ENCODE data around the gene KANSL1.
"Not testable (repeated sequence)": the region's sequence is repeated elsewhere in the genome, so short reads cannot be mapped to it uniquely, and the experiment has no call there.

Gene KANSL1

DNA sequence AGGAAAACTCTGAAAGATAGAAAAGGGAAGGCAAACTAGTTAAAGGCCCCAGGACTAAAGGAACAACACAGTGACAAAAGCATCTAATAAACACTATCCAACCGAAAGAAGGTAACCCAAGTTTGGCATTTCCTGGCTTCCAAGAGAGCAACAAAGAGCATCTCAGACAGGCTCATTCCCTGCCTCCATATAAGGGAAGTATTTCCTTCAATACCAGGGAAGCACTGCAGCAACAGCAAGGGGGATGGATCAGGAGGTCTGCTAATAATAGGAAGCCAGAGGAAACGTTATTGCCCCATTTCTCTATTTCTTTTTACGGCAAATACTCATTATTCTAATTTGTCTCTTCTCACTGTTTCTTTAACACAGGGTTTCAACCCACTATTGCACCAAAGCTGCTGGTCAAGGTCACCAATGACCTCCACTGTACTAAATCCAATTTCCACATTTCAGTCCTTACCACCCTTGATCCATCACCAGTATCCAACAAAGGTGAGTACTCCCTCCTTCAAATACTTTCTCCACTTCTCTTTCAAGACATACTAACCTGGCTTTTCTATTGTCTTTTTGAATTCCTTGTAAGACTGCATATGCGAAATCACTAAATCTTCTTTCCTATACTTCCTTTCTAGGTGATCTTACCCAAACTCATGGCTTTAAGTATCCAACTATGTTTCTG is 86.1 kb downstream of the KANSL1 start:
- DNase-seq, result no peak

DNA sequence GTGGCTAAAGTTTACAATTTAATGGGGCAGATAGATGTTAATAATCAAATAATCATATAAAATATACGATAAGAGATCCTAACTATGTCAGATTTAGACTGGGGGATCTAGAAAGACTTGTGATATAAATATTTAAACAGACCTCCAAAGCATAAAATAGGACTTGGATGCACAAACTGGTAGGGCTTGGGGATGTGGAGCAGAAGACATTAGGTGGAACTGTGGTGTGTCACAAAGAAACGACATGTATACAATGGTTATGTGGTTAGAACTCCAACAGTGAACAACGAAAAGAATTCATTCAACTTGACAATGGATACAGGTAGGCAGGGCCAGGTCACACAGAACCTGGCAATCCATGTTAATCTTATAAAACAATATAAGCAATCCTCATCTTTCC is 90.4 kb downstream of the KANSL1 start:
- not testable (repeated sequence) for DNase-seq

DNA sequence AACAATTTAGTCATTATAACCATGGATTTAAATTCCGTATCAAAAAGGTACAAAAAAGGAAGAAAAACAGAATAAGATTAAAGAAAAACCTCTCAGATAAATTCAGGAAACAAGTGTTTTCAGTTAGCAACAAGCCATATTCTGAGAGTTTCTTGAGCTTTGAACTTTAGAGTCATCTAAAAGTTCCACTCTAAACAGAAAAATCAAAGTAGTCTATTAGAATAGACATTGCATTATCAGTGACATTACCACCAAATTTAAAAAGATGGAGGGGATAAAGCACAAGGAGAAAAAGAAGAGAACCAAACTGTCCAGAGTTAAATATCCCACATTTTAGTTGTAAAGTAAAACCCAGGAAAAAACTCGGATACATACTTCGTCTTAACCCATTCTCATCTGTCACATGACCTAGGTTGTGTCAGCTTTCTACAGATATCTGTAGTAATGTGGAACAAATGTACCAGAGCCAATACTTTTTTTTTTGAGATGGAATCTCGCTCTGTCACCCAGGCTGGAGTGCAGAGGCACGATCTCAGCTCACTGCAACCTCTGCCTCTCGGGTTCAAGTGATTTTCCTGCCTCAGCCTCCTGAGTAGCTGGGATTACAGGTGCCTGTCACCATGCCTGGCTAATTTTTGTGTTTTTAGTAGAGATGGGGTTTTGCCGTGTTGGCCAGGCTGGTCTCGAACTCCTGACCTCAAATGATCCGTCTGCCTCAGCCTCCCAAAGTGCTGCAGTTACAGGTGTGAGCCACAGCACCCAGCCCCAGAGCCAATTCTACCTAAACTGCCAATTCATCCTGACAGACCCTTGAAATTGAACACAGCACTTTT is 91.2 kb downstream of the KANSL1 start:
- DNase-seq, result not testable (repeated sequence)

DNA sequence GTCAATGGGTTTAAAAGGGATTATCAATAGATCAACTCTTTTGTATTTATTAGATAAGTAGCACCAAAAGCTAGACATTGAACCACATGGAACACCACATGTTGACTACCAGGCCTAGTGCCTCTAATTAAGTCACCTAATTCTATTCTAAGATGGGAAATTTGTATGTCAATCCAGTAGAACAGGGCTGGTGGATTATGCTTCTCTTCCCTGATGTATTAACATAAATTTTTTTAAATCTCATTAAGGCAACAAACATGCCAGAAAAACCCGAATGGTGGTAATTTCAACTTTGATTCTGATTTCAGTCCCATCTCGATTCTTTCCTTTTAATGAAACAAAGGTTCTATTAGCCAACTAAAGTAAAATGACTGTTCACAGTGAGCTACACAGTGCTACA is 92.6 kb downstream of the KANSL1 start:
- DNase-seq, result no peak

DNA sequence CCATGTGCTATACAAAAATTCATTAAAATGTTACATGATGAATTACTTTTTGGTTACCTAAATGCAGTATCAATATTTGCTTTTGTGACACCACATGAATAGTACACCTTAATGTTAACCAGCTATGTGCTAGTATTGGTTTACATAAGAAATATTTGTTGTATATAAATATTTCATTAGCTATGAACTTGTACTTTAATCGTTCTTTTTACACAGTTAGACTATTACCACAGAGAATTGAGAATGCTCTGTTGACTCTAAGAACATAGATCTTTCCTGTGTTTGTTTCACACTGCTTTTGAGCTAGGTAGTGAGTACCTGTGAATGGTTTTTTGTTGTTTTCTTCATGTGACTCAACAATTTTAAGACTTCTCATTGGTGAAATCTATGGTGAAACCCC is 93.4 kb downstream of the KANSL1 start:
- DNase-seq, result no peak

DNA sequence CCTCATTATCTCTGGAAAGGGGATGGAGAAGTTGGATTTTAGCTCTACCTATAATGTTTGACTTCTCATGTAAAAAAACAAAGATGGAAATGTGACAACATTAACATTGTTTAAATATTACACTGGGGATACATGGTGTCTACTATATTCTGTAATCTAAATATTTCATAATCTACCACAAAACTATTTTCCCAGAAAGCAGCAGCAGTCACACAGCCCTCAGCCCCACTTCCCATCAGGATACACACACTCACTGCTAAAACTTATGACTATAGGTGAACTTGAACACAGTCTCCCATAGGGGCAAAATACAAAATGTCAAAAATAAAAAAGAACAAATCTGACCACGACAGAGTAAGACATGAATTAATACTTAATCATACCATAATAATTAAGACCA is 95.7 kb downstream of the KANSL1 start:
- no peak for DNase-seq

DNA sequence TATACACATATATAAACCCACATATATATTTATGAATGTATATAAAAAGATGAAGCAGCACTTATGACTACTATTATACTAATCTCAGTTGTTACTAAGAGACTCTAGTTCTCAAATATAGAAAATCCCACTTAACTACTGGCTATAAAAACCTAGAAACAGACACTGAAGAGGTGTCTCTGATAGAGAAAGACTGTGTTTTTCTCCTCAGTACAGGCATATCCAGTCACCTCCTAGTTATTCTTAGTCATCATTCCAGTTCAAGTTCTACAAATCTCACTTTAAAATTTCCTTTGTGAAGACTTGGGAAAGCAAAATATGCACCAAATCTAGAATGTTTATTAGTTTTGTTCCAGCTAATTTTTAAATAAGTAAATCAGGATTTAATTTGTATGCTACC is 100.2 kb downstream of the KANSL1 start:
- DNase-seq, result no peak

DNA sequence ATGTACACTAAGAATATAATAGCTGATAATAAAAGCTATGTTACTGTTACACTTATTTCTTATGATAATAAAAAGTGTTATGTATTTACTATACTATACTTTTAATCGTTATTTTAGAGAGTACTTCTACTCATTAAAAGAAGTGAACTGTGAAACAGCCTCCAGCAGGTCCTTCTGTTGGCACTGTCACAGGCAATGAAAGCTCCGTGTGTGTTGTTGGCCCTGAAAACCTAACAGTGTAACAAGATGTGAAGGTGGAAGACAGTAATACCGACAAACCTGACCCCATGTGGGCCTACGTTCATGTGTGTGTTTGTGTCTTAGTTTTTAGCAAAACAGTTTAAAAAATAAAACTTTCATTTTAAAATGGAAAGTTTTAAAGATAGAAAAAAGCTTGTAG is 102.4 kb downstream of the KANSL1 start:
- no peak for DNase-seq

DNA sequence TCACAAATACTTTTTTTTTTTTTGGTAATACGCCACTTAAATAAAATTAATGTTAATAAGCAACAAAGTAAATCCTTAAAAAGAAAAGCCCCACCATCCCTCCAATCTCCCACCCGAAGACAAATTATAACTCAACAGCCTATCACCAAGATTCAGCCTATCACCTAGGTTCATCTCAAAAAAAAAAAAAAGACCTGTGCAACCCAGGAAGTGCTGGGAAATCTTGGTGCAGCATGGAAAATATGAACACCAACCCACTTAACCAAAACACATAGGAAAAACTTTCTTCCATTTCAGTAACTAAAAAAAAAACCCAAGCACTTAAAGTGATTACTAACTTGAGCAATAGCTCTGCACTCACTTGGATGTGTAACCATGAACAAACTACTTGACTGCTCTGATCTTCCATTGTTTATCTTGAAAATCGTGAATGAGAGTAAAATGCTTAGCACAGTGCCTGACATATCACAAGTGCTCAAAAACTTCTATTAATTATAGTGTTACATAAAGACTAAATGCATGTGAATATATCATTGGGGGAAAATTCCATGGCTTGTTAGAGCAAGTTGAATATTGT is 103.8 kb downstream of the KANSL1 start:
- no peak for DNase-seq

DNA sequence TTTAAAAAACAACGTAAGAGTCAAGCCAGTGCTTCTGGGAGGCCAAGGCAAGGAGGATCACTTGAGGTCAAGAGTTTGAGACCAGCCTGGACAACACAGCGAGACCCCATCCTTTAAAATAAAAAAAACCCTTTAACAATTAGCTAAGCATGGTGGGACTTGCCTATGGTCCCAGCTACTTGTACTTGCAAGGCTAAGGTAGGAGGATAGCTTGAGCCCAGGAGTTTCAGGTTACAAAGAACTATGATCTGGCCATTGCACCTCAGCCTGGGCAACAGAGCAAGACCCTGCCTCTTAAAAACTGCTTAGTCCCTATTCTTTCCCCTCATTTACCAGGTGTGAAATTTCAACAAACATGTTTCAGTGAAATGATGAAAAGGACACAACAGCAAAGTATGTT is 104.6 kb downstream of the KANSL1 start:
- DNase-seq, result no peak

DNA sequence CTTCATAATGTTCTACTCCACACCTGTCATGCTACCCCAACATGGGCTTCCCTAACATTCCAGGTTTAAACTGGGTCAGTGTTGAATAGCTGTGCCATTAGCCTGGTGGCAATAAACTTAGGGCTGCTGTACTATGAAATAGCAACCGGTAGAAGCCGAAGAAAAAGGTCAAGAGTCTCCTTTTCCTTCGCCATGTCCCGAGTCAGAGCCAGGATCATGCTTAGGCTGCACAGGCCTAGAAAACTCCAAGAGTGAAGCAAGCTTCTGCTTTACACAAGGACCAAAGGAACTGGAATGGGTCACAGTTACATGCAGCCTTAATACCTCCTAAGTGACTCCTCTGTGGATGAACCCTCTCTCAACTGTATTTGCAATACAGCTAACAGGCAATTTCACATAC is 105.4 kb downstream of the KANSL1 start:
- not testable (repeated sequence) for DNase-seq

DNA sequence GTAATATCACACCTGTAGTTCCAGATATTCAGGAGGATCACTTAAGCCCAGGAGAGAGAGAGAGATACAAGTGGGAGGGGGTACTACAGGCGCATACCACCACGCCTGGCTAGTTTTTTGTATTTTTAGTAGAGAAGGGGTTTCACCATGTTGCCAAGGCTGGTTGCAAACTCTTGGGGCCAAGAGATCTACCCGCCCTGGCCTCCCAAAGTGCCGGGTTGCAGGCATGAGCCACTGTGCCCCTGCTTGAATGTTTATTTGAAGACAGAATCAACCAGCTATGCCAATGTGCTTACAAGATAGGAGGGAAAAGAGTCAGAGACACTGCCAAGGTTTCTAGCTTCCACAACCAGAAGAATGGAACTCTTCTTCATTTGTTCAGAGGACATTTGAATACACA is 106.4 kb downstream of the KANSL1 start:
- DNase-seq, result no peak

DNA sequence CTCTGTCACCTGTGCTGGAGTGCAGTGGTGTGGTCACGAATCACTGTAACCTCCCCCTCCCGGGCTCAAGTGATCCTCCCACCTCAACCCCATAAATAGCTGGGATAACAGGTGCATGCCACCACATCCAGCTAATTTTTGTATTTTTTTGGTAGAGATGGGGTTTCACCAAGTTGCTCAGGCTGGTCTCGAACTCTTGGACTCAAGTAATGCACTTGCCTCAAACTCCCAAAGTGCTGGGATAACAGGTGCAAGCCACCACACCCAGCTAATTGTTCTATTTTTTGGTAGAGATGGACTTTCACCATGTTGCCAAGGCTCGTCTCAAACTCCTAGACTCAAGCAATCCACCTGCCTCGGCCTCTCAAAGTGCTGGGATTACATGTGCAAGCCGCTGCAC is 107.7 kb downstream of the KANSL1 start:
- no peak for DNase-seq

DNA sequence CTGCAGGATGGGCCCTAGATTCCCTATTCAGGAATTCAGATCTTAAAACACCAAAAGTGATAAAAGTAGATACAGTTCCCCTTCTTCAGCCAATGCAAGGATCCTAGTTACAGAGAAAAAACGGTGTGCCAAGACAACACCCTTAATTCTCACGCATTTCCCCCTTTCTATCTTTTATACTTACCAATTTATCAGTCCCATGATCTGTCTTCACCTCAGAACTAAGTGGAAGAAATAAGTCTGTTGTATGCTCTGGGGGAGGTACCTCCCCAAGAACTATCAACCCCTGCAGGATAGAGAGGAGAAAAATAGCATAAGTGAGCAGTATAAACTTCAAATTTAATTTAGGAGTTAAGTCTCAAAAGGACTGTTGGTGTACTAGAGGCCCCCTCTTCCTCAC is 111.0 kb downstream of the KANSL1 start:
- DNase-seq, result no peak

DNA sequence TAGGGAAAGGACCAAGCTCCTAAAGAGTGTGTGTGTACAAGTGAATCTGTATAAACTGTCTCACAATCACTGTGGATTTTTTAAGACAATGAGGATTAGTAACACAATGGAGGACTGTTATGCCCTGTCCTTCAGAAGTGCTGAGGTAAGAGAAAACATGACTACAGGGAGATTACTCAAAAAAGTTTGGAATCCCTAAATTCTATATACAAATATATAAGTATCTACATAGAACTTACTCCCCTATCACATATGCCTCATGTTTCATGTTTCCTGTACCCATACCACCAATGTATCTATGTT is 112.3 kb downstream of the KANSL1 start:
- DNase-seq, result no peak

DNA sequence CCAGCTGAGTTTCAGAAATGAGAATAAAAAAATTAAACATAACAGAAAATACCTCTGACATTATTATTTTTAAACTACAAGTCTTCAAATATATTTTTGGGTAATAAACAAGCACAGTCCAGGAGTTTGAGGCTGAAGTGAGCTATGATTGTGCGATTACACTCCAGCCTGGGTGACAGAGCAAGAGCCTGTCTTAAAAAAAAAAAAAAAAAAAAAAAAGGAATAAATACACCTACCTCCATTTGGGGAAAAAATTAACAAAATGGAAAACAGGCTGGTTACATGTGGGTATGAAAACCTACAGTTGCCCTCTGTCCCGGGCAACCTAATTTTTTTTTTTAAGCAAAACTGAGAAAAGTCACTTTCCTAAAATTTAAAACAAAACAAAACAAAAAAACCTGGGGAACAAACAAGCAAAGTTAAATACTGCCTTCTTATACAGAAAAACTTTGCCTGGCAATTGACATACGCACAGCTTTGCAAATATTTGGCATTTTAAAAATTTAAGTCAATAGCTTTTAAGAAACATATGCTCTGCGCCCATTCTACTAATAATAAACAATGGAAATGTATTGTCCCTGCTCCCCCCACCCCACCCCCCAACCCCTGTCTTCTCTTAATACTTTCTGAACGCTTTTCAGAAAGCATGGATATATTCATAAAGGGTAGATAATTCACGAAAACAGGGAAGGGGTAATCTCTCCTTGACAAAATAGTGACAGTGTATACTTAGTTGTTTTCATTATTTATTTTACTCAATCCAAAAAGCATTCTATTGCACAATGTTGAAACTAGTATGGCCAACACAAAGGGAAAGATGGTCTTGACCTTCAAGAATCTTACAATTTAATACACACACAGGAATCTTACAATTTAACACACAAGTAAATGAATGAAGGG is 112.9 kb downstream of the KANSL1 start:
- DNase-seq, result no peak

DNA sequence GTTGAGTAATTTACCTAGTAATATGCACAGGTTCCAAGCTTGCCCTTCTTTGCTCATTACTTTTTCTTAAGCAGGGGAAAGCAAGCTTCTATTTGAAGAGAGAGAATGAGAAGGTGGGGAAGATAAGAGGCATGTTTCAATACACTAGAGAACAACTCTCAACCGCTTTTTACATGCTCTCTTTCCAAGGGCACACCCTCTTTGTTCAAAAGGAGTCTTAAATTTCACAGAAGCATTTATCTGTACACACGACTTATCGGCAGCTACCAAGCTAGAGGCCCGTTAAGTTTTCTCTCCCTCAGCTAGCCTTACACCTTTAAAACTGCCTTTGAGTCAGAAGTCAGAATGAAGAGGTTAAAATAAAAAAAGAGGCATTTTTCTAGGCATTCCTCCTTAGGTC is 114.6 kb downstream of the KANSL1 start:
- no peak for DNase-seq

DNA sequence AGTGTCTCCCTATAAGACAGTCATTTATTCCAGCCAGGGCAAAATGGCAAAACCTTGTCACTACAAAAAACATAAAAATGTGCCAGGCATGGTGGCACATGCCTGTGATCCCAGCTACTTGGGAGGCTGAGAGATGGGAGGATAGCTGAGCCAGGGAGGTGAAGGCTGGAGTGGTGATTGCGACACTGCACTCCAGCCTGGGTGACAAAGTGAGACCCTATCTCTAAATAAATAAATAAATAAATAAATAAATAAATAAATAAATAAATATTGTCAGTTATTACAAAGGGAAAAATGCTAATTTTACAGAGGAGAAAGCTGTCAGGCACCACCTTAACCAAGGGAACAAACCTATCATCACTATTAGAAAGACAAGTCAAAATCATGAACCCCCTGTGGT is 118.7 kb downstream of the KANSL1 start:
- DNase-seq, result no peak

DNA sequence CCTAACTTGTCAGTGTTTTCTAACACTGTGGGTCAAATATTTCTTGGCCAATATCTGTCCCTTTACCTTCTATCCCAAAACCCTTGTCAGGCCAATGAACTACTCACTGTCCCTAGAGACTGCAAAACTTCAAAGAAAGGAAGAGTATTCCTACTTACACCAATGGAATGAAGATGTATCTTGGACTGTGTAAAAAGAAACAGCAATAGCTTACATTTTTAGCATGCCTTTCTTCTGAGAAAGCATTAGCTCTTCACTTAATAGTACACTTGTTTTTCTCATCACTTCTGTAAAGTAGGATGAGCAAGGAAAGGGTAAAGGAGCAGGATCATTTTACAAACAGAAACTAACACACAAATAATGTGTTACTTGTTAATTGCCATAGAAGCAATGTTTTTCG is 120.2 kb downstream of the KANSL1 start:
- DNase-seq, result no peak

DNA sequence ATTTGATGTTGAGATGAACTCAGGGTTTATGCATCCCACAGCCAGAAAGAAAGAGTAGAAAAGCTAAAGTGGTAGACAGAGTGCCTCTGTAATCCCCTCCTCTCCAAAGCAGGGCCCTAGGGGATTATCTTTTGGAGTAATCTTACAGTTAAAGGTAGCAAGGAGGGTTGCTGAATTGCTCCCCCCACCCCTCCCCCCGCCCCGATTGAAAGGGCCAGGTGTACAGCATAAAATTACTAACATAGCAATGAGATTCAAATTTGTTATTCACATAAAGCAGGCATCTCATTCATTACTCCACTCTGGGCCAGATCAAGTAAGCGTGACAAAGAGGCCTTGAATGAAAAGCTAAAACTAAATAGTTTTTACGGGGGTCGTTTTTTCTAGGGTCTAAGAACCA is 121.4 kb downstream of the KANSL1 start:
- no peak for DNase-seq

DNA sequence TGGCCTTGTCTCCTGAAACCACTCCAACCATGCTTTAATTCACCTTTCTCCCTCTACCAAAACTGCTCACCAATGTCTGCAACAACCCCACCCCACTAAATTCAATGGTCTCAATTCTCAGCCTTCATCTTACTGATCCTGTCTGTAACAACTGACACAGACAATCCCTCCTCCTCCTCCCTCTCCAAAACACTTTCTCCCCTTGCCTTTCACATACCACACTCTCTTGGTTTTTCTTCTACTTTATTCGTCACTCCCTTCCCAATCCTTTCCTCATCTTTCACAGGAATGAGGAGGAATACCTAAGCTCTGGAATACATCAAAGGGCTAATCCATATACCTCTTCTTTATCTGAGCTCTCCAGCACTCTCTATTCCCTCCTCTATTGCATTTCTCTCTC is 128.8 kb downstream of the KANSL1 start:
- no peak for DNase-seq

DNA sequence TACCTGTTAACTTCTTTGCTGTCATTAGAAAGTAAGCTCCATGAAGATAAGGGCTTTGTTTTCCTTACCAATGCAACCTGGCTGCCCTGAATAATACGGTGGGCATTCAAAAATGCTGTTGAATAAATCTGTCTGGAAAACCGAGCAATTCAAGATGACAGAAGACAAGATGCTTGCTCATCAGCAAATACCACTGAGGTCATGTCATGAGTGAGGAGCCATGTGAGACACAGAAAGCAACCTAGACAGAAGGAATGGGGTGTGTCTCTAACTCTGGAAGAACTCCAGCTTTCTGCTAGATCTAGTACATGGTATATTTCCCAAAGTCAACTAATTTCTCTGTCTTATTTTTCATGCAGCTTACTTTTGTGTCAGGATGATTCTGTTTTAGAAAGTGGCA is 130.0 kb downstream of the KANSL1 start:
- DNase-seq, result no peak

DNA sequence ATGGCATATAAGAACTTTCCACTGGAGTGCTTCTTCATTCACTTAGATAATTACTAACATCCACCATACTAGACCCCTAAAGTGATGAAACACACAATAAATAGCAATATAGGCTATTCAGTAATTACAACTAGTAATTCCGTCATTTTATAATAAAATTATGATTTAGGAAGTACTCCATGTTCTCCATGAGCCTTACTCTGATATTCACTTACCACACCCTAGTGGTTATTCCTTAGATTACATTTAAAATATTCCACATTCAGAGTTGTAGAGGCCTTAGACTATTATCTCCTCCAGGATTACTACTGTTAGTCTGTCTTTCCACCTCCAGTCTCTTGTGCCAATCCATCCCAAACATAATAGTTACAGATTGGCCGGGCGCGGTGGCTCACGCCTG is 131.8 kb downstream of the KANSL1 start:
- DNase-seq, result no peak

DNA sequence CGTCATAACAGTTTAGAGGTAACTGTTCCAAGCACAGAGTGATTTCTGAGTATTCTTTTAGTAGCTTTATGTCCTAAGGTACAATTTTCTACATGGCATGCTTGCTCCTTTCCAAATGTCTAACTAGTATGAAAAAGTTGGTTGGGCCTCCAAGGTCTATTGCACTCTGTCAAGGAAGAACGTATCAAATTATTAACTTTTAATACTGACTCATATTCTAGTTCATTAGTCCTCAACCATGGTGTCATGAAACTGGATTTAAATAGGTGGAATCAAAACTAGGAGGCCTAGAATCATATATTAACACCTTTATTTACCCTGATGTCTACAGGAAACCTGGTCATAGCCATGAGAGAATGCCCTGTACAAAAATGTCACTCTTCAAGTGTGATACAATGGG is 132.8 kb downstream of the KANSL1 start:
- no peak for DNase-seq

Data from NCI-H146 (cell line).